Uterus (tissue), 2 donors: ENCODE results near the gene AHNAK.

ENCODE experiments used
- POLR2A ChIP-seq, 2 donors: fragments of 450-650 bp; IDR thresholded peaks; one replicate each; pipeline ENCODE4 v1.6.1; 2016; ENCODE audit warnings: antibody characterized with exemption in 2 of 2, mild to moderate bottlenecking in 1 of 2, moderate library complexity in 1 of 2
- TF ChIP-seq, protein P1 (sequence below), 4 experiments: fragments of 200-600 bp in 2 of 4; fragments of 450-650 bp in 2 of 4; sonication (generic) in 2 of 4; IDR thresholded peaks; one replicate each; pipeline ENCODE4 v1.5.1; 2016 to 2019; ENCODE audit warnings: antibody characterized with exemption in 4 of 4, mild to moderate bottlenecking in 2 of 4, moderate library complexity in 1 of 4

GRCh38 chr11:62404435-62404834, 142.2 kb downstream of the AHNAK start:
- TF ChIP-seq, protein P1, sequence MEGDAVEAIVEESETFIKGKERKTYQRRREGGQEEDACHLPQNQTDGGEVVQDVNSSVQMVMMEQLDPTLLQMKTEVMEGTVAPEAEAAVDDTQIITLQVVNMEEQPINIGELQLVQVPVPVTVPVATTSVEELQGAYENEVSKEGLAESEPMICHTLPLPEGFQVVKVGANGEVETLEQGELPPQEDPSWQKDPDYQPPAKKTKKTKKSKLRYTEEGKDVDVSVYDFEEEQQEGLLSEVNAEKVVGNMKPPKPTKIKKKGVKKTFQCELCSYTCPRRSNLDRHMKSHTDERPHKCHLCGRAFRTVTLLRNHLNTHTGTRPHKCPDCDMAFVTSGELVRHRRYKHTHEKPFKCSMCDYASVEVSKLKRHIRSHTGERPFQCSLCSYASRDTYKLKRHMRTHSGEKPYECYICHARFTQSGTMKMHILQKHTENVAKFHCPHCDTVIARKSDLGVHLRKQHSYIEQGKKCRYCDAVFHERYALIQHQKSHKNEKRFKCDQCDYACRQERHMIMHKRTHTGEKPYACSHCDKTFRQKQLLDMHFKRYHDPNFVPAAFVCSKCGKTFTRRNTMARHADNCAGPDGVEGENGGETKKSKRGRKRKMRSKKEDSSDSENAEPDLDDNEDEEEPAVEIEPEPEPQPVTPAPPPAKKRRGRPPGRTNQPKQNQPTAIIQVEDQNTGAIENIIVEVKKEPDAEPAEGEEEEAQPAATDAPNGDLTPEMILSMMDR (IDR thresholded peaks at IDR 0.05): no peak
- no peak for TF ChIP-seq POLR2A (IDR thresholded peaks at IDR 0.05)
